ENCODE measurements around the gene PDCL2.
A peak's percentile ranks its signal among the peaks of the same experiment; 100 is the strongest.

The PDCL2 gene

GRCh38 chr4:55547918-55548317 is 44.1 kb downstream of the PDCL2 start:
- TF ChIP-seq CTCF (IDR thresholded peaks at IDR 0.05; ENCODE audit: insufficient read depth, missing control alignments), result no peak
- no peak for DNase-seq (ENCODE audit: insufficient read length, low spot score)

GRCh38 chr4:55547466-55547770 is 44.6 kb downstream of the PDCL2 start:
- TF ChIP-seq CTCF (IDR thresholded peaks at IDR 0.05; ENCODE audit: insufficient read depth, missing control alignments), result no peak
- FAIRE-seq (peak; percentile 46), DNase-seq (ENCODE audit: insufficient read length, low spot score) (no peak)

More at GRCh38 chr4:55547918-55548317, 44.1 kb downstream of the PDCL2 start:
- no peak for FAIRE-seq

- peak; percentile 31 for TF ChIP-seq CTCF (IDR thresholded peaks at IDR 0.05; ENCODE audit: insufficient read depth, missing control alignments)
- peak; percentile 52 for DNase-seq (ENCODE audit: insufficient read length, low spot score)
- FAIRE-seq, result no peak
These were observed 45.1 kb downstream of the PDCL2 start, which contains the start of gene CLOCK for GRCh38 chr4:55546756-55547465. Gene CLOCK, minus strand, starts transcription at chr4:55546909. Its CDS starts 64,124 bp downstream, at chr4:55482785.

GRCh38 chr4:55546506-55546755 is 45.6 kb downstream of the PDCL2 start:
- no peak for TF ChIP-seq CTCF (IDR thresholded peaks at IDR 0.05; ENCODE audit: insufficient read depth, missing control alignments)
- FAIRE-seq (no peak), DNase-seq (ENCODE audit: insufficient read length, low spot score) (no peak)

GRCh38 chr4:55545641-55546505 is 46.2 kb downstream of the PDCL2 start:
- no peak for TF ChIP-seq CTCF (IDR thresholded peaks at IDR 0.05; ENCODE audit: insufficient read depth, missing control alignments)
- DNase-seq (ENCODE audit: insufficient read length, low spot score), result no peak
- no peak for FAIRE-seq

- no peak for DNase-seq (ENCODE audit: insufficient read length, low spot score)
- no peak for FAIRE-seq
These were observed 46.9 kb downstream of the PDCL2 start for GRCh38 chr4:55545151-55545550.

More at GRCh38 chr4:55545151-55545550, 46.9 kb downstream of the PDCL2 start:
- TF ChIP-seq CTCF (IDR thresholded peaks at IDR 0.05; ENCODE audit: insufficient read depth, missing control alignments), result no peak

All from D721Med (cell line).